ENCODE data around the gene TNRC18.

- TF ChIP-seq CTCF (conservative IDR thresholded peaks at IDR 0.05; ENCODE audit: low read depth, low read length) (no peak), EZH2 (IDR thresholded peaks at IDR 0.05; ENCODE audit: borderline replicate concordance, low read depth, low read length, poor library complexity, severe bottlenecking) (no peak)
These were observed 114.5 kb downstream of the TNRC18 start for GRCh38 chr7:5309146-5309545.
